Caki2 (cell line): ENCODE measurements around the gene KCNJ15. TPM values are rescaled to one million over a fixed set of nuclear protein-coding genes. Genes with fewer than 3 reads are reported as not detected.

Experiments
- DNase-seq: peaks from one replicate; pipeline ENCODE4 v3.0.0-alpha.2; 2015; ENCODE audit warnings: low read depth
- in situ Hi-C: cut with HindIII; loops from 2 replicates; pipeline ENCODE4 v1.10.0; 2016; ENCODE audit warnings: low sequenced_read_pairs, low pct_unique_long_range_greater_than_20kb, mixed read lengths
- total RNA-seq: library from RNA; depleted of rRNA; stranded (reverse); fragments of >200 nt; shearing (Covaris generic); gene quantifications from 2 replicates; pipeline ENCODE4 v1.2.3, GENCODE V29; 2014; ENCODE audit warnings: low replicate concordance

KCNJ15 gene
- total RNA-seq, 1 experiment from 2014 or later = not detected

DNA sequence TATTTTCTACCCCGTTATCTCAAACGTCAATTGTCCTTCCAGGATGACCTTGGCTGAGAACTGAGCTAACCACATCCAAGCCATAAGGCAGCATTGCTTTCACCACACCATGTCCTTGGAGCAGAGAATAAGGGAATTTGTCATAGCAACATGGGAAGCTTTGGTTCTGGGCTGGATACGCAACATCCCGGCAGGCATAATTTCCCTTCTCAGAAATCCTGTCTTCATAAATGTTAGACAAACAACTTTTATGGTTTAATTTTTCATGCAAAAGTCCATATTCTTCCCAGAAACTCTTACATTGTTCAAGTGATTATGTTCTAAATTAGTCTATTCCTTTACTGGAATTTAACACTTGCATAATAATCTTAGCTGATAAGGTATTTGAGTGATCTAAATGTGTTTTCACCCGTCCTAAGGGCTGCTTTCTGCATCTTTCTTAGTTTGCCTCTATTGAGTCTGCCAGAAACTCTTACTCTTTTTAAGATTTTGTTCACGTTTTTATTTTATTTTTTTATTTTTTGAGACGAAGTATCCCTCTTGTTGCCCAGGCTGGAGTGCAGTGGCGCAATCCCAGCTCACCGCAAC is 51.8 kb downstream of the KCNJ15 start:
- in situ Hi-C loops = loop anchor here (10.0 kb wide), 1 partner anchor 84 kb away; no protein-coding TSS in a partner anchor
- no peak for DNase-seq

DNA sequence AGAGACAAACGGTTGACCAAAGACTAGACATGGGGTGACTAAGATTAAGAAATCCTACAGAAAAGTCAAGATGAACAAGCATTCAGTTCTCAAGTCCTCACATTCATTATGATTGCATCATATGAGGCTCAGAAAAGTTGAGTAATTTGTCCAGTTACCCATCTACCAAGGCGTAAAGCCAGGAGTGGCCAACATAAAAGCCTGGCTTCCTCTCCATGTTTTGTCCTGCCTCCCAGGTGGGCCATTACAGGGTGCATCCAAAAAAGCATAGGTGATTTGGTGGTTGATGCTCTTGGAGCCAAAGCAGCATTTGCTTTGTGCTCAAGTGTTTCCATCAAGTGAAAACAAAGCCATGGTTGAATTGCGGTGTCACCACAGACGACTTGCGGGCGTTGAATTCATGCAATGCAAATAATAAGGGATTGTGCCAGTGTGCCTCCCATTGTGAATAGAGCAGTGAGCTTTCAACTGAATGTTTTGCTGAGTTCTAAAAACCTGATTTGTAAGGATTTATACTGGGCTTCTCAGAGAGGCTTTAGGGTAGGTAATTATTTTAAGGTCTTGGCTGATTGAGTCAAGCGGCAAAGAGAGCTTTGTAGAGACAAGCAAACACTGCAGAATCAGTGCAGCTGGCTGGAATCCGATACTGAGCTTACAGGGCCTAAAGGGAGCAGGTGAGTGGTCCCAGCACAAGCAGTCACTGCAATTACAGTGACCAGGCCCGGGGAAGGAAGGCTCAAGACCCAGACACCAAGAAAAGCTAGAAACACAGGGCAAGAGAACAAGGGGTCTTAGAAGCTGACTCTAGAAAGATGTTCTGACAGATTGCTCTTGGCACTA is 54.1 kb downstream of the KCNJ15 start:
- peak; percentile 73 for DNase-seq

DNA sequence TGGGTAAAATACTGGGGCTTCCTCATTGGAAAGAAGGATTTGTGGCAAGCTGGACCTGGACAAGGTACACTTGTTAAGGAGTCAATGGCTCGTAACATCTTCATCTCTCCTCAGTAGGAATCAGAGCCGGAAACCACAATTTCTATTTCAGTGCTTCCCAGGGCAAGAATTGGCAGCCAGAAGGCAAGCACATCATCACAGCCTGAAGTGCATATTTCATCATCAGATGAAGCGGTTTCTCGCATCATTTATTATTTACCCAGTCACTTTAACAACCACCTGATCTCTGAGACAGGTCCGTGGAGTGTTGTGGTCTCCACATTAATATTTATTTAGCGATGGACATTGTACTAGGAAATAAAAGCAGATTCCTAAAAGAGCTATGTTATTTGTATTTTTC is 55.0 kb downstream of the KCNJ15 start:
- DNase-seq = peak; percentile 92
- in situ Hi-C loops = no loop called here

More for the DNA sequence above, 54.1 kb downstream of the KCNJ15 start:
- in situ Hi-C loops = no loop called here

DNA sequence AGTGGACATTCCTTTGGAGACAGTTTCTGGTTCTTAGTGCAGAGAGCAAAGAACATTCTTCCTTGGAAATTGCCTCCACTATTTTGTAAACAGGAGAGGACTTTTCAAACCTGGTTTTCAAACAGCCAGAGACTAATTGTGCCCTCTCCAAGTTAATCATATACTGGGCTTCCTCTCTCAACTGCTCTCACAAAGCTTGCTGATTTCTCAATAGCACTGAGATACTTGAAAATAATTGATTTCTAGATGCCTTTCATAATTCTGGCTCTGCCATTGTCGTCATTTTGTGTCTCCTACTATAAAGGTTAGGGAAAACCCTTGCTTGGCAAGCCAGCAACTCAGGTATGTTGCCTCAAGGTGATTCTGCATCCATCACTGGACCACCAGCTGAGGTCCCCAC is 56.0 kb downstream of the KCNJ15 start:
- in situ Hi-C loops = no loop called here
- no peak for DNase-seq

DNA sequence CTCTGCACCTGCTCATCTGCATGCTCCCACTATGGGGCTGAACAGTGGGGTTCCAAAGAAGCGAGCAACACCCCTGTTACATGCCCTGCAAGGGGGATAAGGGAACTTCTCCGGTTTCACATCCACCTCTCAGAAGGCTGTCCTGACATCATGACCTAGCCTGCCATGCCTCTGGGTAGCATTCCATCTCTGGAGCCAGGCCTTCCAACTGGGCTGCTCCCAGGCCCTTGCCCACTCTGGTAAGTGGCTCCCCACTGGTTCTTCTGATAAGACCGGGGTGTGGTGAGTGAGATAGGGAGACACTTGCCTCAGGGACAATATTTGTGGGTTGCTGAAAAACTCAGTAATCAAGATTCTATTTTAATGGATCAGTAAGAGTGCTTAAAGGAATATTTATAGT is 57.8 kb downstream of the KCNJ15 start:
- in situ Hi-C loops = no loop called here
- DNase-seq = no peak

DNA sequence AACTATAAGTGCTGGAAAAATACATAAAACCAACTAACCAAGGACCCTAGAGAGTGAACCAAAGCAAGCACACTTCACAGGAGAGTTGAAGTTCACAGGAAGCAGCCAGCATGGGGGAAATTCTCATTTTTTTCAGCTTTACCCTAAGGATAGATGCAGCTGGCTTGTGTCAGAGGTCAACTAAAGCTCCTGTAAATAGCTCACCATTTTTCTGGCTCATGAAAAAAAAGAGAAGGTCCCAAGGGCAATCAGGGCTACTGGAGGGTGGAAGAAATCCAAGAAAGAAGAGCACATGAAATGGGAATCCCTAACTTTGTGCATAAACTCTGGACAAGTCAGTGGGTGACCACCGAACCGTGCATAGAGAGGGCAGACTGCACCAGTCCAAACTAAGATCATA is 58.3 kb downstream of the KCNJ15 start:
- DNase-seq = peak; percentile 88
- in situ Hi-C loops = no loop called here

DNA sequence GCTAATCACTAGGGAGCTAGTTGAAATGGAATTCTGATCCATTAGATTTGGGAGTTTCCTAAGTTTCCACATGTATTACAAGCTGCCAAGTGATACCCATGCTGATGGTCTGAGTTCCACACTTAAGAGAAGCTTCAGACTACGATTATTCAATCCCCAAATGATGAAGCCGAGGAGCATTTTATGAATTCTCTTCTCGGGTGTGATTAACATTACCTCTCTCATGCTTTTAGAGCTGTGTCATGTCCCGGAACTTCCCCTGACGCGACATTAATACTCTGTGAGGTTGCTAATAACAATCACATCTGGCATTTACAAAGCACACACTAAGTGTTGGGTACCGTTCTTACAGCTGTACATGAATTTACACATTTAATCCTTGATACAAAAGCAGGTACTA is 63.0 kb downstream of the KCNJ15 start:
- DNase-seq = no peak
- in situ Hi-C loops = no loop called here

DNA sequence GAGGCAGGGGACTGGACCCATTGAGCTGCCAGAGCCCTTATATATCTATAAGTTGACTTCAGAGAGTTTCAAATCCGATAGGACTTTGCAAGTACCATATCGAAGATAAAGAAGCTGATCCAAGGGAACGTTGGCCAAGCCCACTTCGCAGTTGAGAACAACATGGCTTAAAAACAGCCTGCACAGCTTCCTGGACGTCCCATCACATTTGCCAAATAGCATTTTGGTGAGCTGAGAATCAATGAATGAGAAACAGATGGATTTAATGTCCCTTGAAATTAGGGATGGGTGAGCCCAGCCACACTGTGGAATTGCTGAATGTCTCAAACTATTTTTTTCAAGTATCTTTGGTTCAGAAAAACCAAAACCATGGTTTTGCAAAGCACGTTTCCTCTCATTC is 64.8 kb downstream of the KCNJ15 start:
- in situ Hi-C loops = no loop called here
- no peak for DNase-seq

DNA sequence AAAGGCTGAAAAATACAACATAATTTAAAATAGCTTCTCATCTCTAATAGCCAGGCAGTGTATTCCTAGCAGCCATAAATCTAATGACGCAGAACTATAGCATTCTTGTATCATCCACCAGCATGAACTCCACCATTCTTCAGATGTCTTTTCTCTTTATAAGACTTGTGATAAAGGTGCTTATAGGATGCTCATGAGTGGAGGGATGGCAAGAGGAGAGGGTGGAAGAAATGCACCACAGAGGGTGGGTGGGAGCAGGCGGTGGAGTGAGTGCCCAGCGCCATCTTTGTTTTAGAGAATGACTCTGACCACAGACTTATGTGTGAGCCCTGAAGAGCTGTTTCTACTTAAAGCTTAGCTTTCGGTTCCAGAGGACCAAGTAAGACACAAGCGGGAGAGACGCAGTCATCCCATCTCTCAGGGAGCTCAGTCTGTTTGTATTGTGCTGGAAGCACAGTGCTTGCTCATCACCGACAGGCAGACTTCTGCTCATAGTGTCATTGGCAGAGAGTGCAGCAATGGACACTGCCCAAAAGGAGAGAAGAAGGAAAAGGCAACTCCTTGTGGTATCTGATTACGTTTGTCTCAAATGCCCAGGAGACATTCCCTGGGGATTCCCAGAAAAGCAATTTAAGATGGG is 65.6 kb downstream of the KCNJ15 start:
- DNase-seq = no peak

DNA sequence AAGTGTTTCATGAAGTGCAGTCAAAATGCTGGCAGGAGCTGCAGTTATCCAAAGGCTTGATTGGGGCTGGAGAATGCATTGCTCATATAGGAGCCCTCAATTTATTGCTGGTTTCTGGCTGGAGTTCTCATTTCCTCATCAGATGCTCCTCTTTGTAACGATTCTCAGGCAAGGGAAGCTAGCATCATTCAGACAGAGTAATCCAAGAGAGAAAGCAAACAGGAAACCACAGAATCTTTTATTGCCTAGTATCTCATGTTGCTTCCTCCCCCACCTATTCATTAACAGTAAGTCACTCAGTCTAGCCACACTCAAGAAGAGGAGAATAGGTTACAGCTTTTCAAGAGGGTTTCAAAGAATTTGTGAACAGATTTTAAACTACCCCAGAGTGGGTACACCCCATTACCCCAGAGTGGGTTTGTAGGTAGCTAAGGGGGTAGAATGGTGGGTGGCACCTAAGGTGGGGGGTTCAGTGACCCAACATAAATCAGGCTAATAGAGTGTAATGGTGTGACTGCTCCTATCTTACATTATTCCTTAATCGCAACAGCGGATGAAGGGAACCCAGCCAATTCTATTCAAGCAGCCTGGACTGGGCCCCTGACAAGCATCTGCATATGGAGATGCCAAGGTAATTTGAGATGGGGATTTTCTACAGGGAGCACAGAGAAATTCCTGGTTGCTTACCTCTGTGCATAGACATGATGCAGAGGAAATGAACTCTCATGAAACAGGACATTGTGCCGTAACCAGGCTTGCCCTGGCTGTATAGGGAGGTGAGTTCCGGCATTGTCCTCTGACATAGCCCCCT is 67.1 kb downstream of the KCNJ15 start:
- in situ Hi-C loops = no loop called here
- no peak for DNase-seq

More for the DNA sequence above, 65.6 kb downstream of the KCNJ15 start:
- in situ Hi-C loops = no loop called here

DNA sequence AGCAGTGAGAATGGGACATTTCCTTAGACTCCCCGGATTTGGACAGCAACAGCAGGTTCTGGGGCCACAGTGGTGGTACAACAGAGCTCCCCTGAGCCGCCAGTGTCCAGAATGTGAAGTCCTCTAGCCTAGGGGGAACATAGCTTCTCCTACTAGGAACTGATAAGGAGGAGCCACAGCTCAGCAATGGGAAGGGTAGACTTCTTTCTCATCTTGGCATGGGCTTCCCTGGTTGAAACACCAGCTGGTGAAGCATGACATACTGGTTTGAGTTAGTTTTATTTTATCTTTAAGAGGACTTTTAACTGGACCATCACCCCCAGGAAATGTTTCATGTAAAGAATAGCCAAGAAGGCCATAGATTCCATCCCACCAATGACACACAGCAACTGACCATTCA is 68.4 kb downstream of the KCNJ15 start:
- in situ Hi-C loops = no loop called here
- DNase-seq = no peak

DNA sequence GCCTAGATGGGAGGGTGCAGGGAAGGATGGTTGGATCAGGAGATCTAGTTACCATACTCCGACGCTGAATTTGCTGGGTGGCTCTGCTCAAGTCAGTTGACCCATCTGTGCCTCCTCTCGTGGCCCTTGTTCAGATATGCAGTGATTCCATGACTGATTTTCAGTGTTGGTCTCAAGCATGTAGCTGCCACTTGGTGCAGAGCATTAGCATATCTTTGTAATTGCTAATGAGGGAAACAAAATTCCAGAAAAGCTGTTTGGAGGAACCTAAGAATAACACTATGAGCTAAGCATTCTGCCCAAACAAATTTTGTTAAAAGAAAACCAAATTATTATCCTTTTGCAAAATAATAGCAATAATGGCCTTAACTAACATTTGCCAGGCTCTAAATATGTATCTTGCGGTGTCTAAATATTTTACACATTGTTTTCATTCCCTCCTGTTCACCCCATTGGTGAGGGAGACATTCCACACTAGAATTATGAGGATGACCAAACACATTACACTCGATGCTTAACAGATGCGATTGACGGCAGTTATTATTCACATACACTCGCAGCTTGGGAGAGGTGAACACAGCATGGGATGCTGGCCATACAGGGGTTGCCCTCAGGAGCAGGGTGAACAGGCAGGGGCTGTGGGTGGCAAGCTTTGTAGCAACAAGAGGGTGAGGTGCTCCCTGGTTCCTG is 69.1 kb downstream of the KCNJ15 start:
- no peak for DNase-seq
- in situ Hi-C loops = no loop called here

DNA sequence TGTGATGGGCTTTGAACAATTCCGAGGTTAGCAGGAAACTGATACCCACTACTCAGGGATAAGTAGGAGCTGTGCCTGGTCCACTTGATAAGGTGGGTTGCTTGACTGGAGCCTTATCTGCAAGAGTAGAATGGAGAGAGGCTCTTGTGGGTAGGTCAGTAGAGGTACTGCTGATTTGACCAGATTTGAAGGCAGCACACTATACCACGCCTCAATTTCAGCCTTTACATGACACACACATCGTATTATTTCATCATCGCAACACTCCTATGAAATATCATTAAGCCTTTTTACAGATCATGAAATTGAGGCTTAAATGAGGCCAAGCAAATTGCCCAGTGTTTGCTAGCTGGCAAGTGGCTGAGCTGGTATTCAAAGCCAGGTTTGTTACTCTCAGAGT is 69.6 kb downstream of the KCNJ15 start:
- in situ Hi-C loops = no loop called here
- DNase-seq = no peak

DNA sequence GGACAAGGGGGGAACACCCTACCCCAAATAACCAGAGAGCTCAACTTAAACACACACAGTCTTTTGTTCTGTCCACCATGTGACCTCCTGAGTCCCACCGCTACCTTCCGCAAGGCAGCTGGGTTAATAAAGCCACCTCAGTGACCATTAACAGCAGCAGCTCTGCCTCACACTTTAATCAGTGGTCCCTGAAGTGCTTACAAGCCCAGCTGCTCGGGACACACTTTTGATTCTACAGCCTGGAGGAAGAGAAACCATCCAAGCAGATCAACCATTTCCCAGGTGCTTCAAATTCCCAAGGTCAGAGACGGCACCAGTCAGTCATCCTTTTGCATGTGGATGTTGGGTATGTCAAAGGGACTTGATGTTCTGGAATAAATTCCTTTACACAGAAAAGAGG is 70.1 kb downstream of the KCNJ15 start:
- in situ Hi-C loops = no loop called here
- no peak for DNase-seq

DNA sequence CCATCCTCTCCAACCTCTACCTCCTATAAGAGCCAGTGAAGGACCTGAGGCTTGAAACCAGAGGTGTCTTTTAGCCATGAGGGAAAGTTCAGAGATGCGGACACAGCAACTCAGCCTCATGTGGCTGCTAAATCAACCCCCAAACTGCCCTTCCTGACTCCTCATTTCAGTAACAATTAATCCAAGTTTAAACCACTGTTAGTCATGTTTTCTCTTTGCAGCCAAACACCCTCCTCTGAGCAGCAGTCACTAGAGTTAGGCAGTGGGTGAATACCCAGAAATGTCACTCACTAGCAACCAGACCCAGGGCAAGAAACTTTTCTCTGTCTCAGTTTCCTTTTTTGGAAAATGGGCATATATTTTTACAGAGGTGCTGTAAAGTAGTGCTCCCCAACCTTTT is 71.2 kb downstream of the KCNJ15 start:
- in situ Hi-C loops = no loop called here
- no peak for DNase-seq

DNA sequence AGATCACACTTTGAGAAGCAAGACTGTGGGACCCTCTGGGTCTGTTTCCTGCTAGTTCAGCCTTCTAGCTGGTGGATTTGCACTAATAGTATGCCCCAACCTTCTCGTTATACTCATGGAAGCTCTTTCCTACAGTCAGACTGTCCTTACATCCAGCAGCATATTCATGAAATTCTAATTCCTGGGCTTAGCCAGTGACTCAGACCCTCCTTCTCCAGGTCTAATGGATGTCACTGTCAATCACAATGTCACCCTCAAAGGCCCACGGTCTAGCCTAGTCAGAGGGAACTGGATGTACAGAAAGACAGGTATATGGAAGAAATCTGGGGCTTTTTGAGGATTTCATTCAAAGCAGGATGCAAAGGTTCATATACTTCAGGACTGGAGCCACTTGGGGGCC is 72.4 kb downstream of the KCNJ15 start:
- in situ Hi-C loops = no loop called here
- no peak for DNase-seq

DNA sequence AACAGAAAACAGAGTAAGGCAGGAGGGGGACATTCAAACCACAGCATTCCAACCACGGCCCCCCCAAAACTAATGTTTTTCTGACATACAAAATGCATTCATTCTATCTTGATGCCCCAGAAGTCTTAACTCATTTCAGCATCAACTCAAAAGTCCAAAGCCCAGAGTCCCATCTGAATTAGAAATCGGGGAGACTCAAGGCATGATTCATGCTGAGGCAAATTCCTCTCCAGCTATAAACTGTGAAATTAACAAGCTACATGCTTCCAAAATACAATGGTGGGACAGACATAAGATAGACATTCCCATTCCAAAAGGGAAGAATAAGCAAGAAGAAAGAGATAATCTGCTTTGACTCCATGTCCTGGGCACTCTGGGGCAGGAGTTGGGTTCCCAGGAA is 73.9 kb downstream of the KCNJ15 start:
- no peak for DNase-seq
- in situ Hi-C loops = no loop called here
